Kidney capillary endothelial cell (primary cell): ENCODE results near the gene CFTR.

Experiments
- DNase-seq: peaks from one replicate; pipeline ENCODE4 v3.0.0-alpha.2; 2018; ENCODE audit warnings: low spot score

CFTR gene

GRCh38 chr7:117648203-117648866 is 168.5 kb downstream of the CFTR start:
- no peak for DNase-seq

GRCh38 chr7:117652943-117653680 is 173.3 kb downstream of the CFTR start:
- no peak for DNase-seq

- DNase-seq: peak; percentile 10
Measured at GRCh38 chr7:117654780-117655179, 175.0 kb downstream of the CFTR start.

- no peak for DNase-seq
Measured at GRCh38 chr7:117656806-117657205, 177.0 kb downstream of the CFTR start.

- DNase-seq: no peak
Measured at GRCh38 chr7:117659531-117660011, 179.7 kb downstream of the CFTR start.

- DNase-seq: no peak
Measured at GRCh38 chr7:117661328-117661727, 181.5 kb downstream of the CFTR start.

- no peak for DNase-seq
Measured at GRCh38 chr7:117664047-117664446, 184.2 kb downstream of the CFTR start.

GRCh38 chr7:117665368-117665767 is 185.5 kb downstream of the CFTR start:
- no peak for DNase-seq

- DNase-seq: peak; percentile 72
Measured at GRCh38 chr7:117666031-117666430, 186.2 kb downstream of the CFTR start.

GRCh38 chr7:117666689-117667088 is 186.9 kb downstream of the CFTR start:
- no peak for DNase-seq

GRCh38 chr7:117667456-117667855 is 187.6 kb downstream of the CFTR start:
- no peak for DNase-seq

- DNase-seq: no peak
Measured at GRCh38 chr7:117669818-117670217, 190.0 kb downstream of the CFTR start.

GRCh38 chr7:117672453-117672852 is 192.6 kb downstream of the CFTR start:
- DNase-seq: no peak

GRCh38 chr7:117673367-117673766 is 193.5 kb downstream of the CFTR start:
- DNase-seq: no peak

- DNase-seq: peak; percentile 46
Measured at GRCh38 chr7:117673839-117674238, 194.0 kb downstream of the CFTR start.

GRCh38 chr7:117674617-117675016 is 194.8 kb downstream of the CFTR start:
- no peak for DNase-seq

- no peak for DNase-seq
Measured at GRCh38 chr7:117675497-117676435, 195.9 kb downstream of the CFTR start.

GRCh38 chr7:117679120-117679519 is 199.3 kb downstream of the CFTR start:
- no peak for DNase-seq

GRCh38 chr7:117682681-117683385 is 203.0 kb downstream of the CFTR start:
- no peak for DNase-seq

- no peak for DNase-seq
Measured at GRCh38 chr7:117683430-117684175, 203.8 kb downstream of the CFTR start.

- DNase-seq: no peak
Measured at GRCh38 chr7:117685795-117686194, 206.0 kb downstream of the CFTR start.
